Measurements from ENCODE around the gene SYT1. TPM values are rescaled to one million over a fixed set of nuclear protein-coding genes. Genes with fewer than 3 reads are reported as not detected.
"Not testable (repeated sequence)": the region's sequence is repeated elsewhere in the genome, so short reads cannot be mapped to it uniquely, and the experiment has no call there.

SYT1 gene
- total RNA-seq, 1 experiment from 2014 or later: not detected

GRCh38 chr12:79168687-79169086 lies 304.1 kb downstream of the SYT1 start:
- in situ Hi-C loops (cut with HindIII; ENCODE audit: low sequenced_read_pairs): no loop called here

DNA sequence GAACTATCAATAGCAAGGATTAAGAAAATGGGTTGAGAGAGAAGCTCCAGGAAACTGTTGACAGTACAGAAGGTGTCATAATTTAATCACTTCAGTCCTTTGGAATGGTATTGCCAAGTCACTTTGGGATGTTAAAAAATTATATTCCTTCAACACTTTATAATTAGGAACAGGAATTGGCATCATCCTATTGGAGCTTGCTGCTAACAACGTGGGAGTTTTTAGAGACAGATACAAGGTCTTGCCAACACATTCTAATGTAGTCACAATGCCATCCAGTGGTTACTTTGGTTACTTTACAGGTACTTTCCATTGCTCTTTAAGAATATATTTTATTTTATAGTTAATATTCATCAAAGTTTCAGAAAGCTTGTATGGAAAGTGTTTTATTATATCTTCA lies 310.1 kb downstream of the SYT1 start:
- DNase-seq (ENCODE audit: low spot score): peak; percentile 43
- in situ Hi-C loops (cut with HindIII; ENCODE audit: low sequenced_read_pairs): no loop called here

More at GRCh38 chr12:79168687-79169086, 304.1 kb downstream of the SYT1 start:
- no peak for DNase-seq (ENCODE audit: low spot score)

DNA sequence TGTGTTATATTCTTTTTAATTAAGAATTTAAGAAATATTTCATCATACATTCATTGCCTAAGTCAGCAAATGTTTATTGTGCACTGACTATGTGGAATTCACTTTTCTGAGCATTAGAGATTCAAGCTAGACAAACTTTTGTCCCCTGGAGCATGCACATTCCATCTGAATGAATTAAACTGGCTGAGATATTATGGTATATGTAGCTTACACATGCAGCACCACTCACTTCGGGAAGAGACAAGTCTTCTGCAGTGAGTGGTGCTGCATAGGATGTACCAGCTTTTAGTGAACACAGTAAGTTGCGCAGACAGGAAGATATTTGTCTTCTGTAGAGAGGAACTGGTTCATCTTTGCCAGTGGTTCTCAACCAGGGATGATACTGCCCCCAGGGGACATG lies 318.4 kb downstream of the SYT1 start:
- DNase-seq (ENCODE audit: low spot score): no peak
- in situ Hi-C loops (cut with HindIII; ENCODE audit: low sequenced_read_pairs): no loop called here

- in situ Hi-C loops (cut with HindIII; ENCODE audit: low sequenced_read_pairs): no loop called here
Observed at GRCh38 chr12:79183926-79184325, 319.4 kb downstream of the SYT1 start.

DNA sequence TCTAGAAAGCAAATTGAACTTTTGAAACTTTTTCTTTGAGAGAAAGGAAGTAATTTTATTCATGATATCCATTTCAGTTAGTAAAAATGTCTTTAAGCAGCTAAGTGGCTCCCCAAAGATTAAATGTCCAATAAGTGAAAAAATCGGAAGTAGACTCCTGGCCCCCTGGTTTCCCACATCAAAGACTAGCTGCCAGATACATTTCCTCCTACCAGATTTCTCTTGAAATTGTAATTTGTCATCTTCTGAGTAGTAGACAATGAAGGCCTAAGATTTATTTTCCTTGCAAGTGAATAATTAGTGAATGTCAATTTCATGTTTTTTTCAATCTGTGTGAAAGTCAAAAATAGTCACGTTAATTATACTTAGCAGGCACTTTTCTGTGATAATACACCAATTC lies 321.9 kb downstream of the SYT1 start:
- peak; percentile 54 for DNase-seq (ENCODE audit: low spot score)
- in situ Hi-C loops (cut with HindIII; ENCODE audit: low sequenced_read_pairs): no loop called here

More at GRCh38 chr12:79183926-79184325, 319.4 kb downstream of the SYT1 start:
- DNase-seq (ENCODE audit: low spot score): no peak

GRCh38 chr12:79187032-79187431 lies 322.5 kb downstream of the SYT1 start:
- DNase-seq (ENCODE audit: low spot score): peak; percentile 92
- in situ Hi-C loops (cut with HindIII; ENCODE audit: low sequenced_read_pairs): no loop called here

DNA sequence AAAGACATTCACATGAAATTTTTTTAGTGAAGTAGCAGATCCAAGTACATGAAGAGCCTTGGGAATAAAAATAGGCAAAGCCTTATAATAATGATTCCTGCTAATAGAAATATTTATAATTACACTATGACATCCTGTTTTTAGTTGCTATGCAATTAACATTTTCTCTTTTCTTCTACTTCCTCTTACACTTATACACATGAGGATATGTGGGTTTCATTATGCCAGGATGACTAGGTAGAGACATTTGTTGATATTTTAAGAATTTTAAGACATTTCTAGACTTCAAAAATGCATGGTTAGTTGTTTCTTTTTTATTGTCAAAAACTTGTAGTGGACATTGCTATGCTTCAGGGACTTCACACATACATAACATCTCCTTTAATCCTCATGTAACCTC lies 326.8 kb downstream of the SYT1 start:
- in situ Hi-C loops (cut with HindIII; ENCODE audit: low sequenced_read_pairs): no loop called here
- no peak for DNase-seq (ENCODE audit: low spot score)

DNA sequence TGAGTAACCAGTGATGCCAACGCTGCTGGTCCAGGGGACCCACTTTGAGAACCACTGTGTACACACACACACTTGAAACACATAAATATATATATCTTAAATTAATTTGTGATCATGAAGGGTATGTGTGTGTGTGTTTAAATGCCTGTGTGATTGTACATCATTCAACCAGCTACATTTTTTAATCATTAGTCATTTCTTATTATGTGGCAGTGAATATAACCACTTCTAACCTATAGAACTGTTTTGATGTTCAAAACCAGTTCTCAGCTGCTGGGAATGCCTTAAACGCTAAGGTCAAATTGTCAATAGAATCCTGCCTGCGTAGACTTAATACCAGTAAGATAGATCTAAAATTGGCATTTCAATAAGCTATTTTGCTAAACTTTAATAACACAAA lies 330.0 kb downstream of the SYT1 start:
- in situ Hi-C loops (cut with HindIII; ENCODE audit: low sequenced_read_pairs): no loop called here
- no peak for DNase-seq (ENCODE audit: low spot score)

GRCh38 chr12:79199166-79199565 lies 334.6 kb downstream of the SYT1 start:
- DNase-seq (ENCODE audit: low spot score): no peak
- in situ Hi-C loops (cut with HindIII; ENCODE audit: low sequenced_read_pairs): no loop called here

DNA sequence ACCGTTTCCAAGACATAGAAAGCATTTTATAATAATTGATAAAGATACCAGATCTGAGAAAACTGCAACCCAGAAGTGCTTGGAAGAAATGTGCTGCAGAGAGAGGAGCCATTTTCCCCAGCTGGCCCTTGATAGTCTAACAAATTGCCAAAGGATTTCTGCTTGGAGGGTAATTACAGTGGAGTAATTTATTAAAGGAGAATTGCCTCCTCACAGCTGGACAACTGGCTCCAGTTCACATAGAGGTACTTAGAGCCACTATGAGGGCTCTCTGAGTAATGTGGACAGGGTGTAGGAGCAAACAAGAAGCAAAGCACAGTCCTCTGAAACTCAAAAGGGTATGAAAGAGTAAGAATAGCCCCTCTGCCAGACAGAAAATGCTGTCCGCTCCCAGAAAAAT lies 335.6 kb downstream of the SYT1 start:
- in situ Hi-C loops (cut with HindIII; ENCODE audit: low sequenced_read_pairs): no loop called here
- DNase-seq (ENCODE audit: low spot score): no peak

GRCh38 chr12:79203058-79203647 lies 338.6 kb downstream of the SYT1 start:
- DNase-seq (ENCODE audit: low spot score): no peak
- in situ Hi-C loops (cut with HindIII; ENCODE audit: low sequenced_read_pairs): no loop called here

DNA sequence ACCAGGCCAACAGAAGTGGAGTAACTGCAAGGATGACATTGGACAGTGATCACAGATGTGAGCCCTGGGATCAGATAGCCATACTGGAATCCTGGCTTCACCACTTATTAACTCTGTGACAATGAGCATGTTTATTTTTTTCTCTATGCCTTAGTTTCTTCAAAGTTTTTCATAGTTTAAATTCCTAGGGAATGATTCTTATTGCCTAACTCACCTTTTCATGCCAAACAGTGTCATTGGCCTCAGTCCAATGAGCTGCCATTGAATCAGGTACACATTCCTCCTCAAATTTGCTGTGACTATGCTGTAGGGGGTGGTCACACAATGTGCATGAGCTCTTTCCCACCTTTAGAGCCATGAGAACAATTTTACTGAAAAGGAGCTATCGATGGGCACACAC lies 342.3 kb downstream of the SYT1 start:
- no peak for DNase-seq (ENCODE audit: low spot score)
- in situ Hi-C loops (cut with HindIII; ENCODE audit: low sequenced_read_pairs): no loop called here

DNA sequence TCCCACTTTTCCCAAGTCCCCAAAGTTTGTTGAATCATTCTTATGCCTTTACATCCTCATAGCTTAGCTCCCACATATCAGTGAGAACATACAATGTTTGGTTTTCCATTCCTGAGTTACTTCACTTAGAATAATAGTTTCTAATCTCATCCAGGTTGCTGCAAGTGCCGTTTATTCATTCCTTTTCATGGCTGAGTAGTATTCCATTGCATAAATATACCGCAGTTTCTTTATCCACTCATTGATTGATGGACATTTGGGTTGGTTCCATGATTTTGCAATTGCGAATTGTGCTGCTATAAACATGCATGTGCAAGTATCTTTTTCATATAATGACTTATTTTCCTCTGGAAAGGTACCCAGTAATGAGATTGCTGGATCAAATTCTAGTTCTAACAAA lies 345.8 kb downstream of the SYT1 start:
- in situ Hi-C loops (cut with HindIII; ENCODE audit: low sequenced_read_pairs); DNase-seq (ENCODE audit: low spot score): not testable (repeated sequence)

- DNase-seq (ENCODE audit: low spot score): no peak
- in situ Hi-C loops (cut with HindIII; ENCODE audit: low sequenced_read_pairs): no loop called here
Observed at GRCh38 chr12:79217306-79217705, 352.7 kb downstream of the SYT1 start.

- in situ Hi-C loops (cut with HindIII; ENCODE audit: low sequenced_read_pairs): no loop called here
- DNase-seq (ENCODE audit: low spot score): no peak
Observed at GRCh38 chr12:79223210-79223609, 358.6 kb downstream of the SYT1 start.

GRCh38 chr12:79223761-79224160 lies 359.2 kb downstream of the SYT1 start:
- no peak for DNase-seq (ENCODE audit: low spot score)
- in situ Hi-C loops (cut with HindIII; ENCODE audit: low sequenced_read_pairs): no loop called here

DNA sequence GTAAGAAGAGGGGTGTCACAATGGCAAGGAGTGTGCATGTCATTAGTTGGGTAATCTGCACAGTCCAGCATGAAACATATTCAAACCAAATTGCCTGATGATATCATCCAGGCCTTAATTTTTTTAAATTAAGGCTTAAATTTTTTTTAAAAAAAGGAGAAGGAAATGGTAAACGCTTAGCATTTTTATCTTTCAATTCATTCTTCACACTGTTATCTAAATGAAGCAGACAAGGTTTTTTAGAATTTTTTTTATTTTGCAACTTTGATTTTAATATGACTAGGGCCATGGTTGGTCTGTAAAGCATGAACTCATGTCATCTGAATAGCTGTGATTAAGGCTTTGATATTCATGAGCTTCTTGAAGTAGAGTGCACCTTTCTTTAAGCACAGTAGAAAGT lies 362.5 kb downstream of the SYT1 start:
- in situ Hi-C loops (cut with HindIII; ENCODE audit: low sequenced_read_pairs): no loop called here
- DNase-seq (ENCODE audit: low spot score): no peak

DNA sequence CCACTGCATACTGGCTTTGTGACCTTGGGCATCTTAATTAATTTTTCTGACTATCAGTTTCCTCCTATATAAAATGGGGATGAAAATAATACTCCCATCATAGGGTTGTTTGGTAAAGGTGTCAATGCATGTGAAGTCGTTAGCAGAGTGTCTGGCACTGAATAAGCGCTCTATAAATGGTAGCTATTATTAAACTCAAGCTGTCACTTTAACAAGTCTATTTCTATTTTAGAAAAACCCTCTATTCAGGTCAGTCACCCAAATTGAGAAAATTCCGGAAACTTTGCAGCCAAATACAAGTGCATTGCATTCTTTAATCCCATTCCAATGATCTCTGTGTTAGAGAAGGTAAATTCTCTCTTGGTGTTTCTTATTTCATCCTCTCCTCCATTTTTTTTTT lies 363.1 kb downstream of the SYT1 start:
- peak; percentile 61 for DNase-seq (ENCODE audit: low spot score)
- in situ Hi-C loops (cut with HindIII; ENCODE audit: low sequenced_read_pairs): no loop called here

DNA sequence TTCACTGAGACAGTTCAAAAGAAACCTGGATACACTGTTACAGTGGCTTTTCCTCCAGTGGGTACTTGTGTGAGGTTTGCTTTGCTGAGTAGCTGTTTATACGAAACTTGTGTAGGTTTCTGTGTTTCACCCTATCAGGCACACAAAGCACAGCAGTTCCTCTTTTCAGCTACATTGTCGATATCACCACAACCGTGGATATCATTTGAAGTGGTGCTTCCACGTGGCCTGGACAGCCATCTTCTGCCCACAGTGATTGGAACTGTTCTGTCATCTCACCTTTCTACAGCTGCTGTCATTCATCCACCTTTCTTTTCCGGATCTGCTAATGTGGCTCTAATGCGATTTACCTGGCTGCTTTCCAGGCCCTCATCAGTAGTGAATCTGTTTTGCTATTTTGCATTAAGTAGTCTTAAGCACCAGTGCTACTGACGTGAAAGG lies 368.8 kb downstream of the SYT1 start:
- in situ Hi-C loops (cut with HindIII; ENCODE audit: low sequenced_read_pairs): no loop called here
- peak; percentile 65 for DNase-seq (ENCODE audit: low spot score)

GRCh38 chr12:79236920-79237319 lies 372.3 kb downstream of the SYT1 start:
- no peak for DNase-seq (ENCODE audit: low spot score)
- in situ Hi-C loops (cut with HindIII; ENCODE audit: low sequenced_read_pairs): no loop called here

DNA sequence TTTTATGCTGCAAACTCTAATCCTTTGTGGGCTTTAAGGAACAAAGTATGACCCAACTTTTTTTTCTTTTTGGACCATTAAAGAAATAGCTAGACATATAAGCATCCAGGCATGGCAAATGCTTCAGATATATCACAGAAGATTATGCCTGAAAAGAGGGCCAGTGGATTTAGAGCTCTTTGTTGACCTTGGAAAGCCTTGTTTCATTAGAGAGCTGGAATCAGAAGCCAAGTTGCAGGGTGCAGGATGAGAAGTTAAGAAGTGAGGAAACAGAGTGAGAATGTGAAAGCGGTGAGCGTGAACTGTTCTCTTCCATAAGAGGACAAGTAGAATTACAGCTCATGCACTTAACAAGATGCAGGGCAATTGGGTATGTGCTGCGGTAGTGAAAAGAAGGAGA lies 373.7 kb downstream of the SYT1 start:
- in situ Hi-C loops (cut with HindIII; ENCODE audit: low sequenced_read_pairs): no loop called here
- no peak for DNase-seq (ENCODE audit: low spot score)

DNA sequence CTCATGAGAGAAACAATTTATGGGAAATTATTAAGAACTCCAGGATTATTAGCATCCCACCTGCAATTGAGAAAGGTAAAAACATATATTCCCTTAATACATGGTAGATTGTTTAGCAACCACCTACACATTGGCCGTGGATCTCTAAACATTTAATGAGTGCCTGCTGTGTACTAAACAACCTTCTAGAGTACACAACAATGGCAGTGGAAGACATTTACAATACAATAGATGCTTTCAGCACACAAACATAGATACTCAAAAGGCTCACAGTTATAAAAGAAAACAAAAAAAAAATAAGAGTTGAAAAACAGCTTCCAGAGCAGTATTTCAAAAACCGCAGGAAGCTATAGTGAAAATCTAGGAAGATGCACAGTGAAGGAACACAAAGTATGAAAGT lies 382.9 kb downstream of the SYT1 start:
- no peak for DNase-seq (ENCODE audit: low spot score)
- in situ Hi-C loops (cut with HindIII; ENCODE audit: low sequenced_read_pairs): no loop called here
